GM21526 (cell line): ENCODE measurements around the gene FAM13B.
A peak's percentile ranks its signal among the peaks of the same experiment; 100 is the strongest.

ENCODE experiments used
- ATAC-seq: cut with Tn5 transposase; IDR thresholded peaks from one replicate; pipeline ENCODE4 v1.9.1; 2021; ENCODE audit warnings: moderate library complexity; ENCODE audit not compliant: unreplicated experiment, low FRiP score

Gene FAM13B

GRCh38 chr5:137902408-137903133, 130.3 kb downstream of the FAM13B start:
- ATAC-seq: no peak

DNA sequence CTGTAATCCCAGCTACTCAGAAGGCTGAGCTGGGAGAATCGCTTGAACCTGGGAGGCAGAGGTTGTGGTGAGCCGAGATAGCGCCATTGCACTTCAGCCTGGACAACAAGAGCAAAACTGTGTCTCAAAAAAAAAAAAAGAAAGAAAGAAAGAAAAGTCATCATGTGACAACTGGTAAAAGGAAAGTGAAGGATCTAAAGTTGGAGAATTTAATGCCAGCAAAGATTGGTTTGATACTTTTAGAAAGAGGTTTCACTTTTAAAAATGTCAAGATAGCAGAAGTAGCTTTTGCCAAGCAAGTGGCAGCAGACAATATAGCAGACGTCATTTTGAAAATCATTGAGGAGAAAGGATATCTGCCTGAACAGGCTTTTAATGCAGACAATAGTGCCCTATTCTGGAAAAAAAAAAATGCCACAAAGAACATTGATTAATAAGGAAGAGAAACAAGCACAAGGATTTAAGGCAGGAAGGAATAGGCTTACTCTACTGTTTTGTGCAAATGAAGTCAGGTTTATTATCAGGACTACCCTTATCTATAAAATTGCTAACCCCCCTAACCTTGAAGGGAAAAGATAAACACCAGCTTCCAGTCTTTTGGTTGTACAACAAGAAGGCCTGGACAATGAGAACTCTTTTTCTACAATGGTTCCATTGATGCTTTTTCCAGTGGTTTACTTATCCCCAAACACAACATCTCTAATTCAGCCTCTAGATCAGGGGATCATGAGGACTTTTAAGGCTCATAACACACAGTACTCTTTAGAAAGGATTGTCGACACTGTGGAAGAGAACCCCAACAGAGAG, 131.7 kb downstream of the FAM13B start:
- no peak for ATAC-seq

DNA sequence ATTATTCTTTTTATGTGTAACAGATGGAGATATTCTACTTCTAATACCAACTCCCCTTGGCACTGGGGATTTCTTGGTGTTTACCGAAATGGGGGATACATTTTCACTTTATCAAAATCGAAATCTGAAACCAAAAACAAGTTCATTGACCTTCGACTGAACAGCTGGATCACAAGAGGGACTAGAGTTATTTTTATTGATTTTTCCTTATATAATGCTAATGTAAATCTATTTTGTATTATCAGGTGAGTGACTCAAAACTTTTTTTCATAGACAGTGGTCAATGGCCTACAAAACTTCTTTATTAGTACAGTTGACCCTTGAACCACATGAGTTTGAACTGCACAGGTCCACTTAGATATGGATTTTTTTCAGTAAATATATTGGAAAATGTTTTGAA, 133.4 kb downstream of the FAM13B start:
- no peak for ATAC-seq

- no peak for ATAC-seq
Observed at GRCh38 chr5:137896560-137896959, 136.3 kb downstream of the FAM13B start.

- no peak for ATAC-seq
Observed at GRCh38 chr5:137894586-137894985, 138.3 kb downstream of the FAM13B start.

- ATAC-seq: no peak
Observed at GRCh38 chr5:137891849-137892248, 141.0 kb downstream of the FAM13B start.

DNA sequence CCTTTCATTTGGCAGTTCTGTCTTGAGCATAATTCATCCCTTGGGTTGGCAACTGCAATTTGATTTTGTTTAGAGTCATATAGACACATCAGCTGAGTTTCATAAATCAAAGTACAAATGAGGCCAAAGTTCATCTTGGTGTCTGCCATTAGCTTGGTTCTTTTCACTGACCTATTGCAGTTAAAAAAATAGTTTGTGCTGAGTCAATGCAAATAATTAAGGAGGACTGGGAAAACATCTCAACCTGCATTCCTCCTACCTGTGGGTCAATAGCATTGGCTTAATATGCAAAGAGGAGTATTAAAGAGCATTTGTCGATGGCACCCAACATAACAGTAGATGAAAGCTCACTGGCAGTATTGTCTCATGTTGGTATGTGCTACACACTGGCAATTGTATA, 142.0 kb downstream of the FAM13B start:
- no peak for ATAC-seq

GRCh38 chr5:137888863-137889759, 143.8 kb downstream of the FAM13B start, which contains the start of gene PKD2L2:
Gene PKD2L2 (plus strand): TSS chr5:137889457. CDS start chr5:137889492, 35 bp downstream.
- peak; percentile 90 for ATAC-seq

DNA sequence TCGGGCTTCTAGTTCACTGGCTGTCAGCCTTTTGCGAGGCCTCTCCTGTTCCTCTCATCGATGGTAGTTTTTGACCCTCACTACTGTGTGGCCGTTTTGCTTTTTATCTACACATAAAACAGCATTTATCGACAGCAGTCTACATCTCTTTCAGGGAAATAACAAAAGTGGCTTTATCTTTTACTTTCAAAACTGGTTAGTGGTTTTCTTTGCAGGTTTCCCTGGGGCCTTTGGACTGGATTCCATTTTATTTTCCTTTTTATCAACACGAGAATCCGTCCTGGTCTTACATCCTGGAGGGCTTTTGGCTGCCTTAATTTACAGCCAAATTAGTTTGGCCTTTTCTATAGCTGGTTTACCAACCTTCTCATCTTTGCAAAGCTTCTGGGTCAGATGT, 144.4 kb downstream of the FAM13B start:
- peak; percentile 8 for ATAC-seq
